GM19328 (cell line): ENCODE results near the gene PABPC1L2A.
"Not testable (repeated sequence)": the region's sequence is repeated elsewhere in the genome, so short reads cannot be mapped to it uniquely, and the experiment has no call there.

Experiments used
- ATAC-seq: cut with Tn5 transposase; IDR thresholded peaks from one replicate; pipeline ENCODE4 v1.9.1; 2021; ENCODE audit warnings: mild to moderate bottlenecking, moderate library complexity; ENCODE audit not compliant: unreplicated experiment

Gene PABPC1L2A

DNA sequence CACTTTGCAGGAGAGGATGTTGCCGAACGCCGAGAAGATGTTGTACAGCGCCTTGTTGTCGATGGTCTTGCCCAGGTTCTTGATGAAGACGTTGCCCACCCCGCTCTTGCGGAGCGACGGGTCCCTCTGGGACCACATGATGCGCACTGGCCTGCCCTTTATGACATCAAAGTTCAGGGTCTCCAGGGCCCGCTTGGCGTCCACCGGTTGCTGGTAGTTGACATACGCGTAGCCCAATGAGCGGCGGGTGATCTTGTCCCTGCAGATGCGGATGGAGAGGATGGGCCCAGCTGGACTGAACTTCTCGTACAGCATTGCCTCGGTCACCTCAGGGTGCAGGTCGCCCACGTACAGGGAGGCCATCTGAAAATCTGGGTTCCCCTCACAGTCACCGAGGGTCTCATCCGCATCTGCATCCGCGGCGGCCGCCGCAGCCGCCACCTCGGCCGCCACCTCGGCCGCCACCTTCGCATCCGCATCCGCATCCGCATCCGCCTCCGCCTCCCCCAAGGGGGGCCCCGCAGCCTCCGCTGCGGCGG lies at the start of gene PABPC1L2A:
TSS of gene PABPC1L2A (minus strand) at position 489 of the 539 bp plus-strand sequence. CDS start at position 363, 126 bp downstream.
- not testable (repeated sequence) for ATAC-seq

DNA sequence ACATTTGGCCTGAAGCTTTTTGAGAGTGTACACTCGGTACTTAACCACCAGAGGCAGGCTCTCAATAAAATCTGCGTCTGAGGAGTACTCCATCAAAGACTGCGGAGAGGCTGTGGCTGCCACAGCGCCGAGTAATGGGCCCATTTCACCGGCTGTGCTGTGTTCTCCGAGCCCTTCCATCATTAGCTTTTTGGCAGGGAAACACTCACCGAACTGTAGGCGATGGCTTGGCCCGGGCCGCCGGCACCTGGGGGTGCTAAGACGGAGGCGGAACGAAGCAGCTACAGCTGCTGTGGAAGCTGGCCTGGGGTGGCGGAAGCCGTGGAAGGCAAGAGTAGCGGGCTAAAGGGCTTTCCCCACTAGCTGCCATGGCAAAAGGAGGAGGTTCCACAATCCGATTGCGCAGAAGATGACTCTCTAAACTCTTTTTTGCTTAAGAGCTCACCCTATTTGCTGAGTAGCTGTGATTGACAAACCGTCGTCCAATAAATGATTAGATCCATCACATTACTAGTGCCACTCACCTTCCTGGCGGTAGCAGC lies 48.5 kb upstream of the PABPC1L2A start:
- ATAC-seq: no peak

DNA sequence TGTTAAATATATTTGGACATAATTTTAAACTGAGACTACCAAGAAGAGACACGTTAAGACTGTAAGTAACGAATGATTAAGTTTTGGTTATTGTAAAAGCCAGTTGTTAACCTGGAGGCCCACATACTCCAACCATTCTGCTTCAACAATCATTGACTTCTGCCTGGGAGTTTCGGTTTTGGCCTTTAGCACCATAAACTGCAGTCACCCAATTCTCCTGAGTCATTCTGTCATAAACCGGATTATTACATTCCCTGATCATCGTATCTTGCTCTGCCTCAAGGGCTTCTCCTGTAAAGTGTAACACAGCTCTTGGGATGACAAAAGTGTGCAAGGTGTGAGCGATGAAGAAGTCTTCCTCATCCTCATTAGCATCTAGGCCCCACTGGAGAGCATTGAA lies 46.9 kb upstream of the PABPC1L2A start:
- no peak for ATAC-seq

DNA sequence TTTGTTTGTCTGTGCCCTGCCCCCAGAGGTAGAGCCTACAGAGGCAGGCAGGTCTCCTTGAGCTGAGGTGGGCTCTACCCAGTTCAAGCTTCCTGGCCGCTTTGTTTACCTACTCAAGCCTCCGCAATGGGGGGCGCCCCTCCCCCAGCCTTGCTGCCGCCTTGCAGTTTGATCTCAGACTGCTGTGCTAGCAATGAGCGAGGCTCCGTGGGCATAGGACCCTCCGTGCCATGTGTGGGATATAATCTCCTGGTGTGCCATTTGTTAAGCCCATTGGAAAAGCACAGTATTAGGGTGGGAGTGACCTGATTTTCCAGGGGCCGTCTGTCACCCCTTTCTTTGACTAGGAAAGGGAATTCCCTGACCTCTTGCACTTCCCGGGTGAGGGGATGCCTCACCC lies 20.2 kb upstream of the PABPC1L2A start:
- ATAC-seq: not testable (repeated sequence)

DNA sequence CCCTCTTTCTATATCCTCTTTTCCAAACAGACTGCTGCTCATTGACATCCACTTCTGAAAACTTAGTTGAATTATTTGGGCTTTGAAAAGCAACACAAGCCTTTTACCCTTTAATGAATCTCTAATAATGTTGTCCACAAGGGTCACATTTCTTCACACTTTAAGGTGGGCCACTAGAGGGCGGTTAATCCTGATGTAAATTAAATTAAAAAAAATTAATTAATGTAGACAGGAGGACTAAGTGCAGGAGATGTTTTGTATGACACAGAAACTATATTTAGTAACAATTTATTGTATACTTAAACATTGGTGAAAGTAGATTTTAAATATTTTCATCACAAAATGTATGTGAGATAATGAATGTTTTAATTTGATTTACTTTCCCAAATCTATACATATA lies 7.5 kb upstream of the PABPC1L2A start:
- not testable (repeated sequence) for ATAC-seq

DNA sequence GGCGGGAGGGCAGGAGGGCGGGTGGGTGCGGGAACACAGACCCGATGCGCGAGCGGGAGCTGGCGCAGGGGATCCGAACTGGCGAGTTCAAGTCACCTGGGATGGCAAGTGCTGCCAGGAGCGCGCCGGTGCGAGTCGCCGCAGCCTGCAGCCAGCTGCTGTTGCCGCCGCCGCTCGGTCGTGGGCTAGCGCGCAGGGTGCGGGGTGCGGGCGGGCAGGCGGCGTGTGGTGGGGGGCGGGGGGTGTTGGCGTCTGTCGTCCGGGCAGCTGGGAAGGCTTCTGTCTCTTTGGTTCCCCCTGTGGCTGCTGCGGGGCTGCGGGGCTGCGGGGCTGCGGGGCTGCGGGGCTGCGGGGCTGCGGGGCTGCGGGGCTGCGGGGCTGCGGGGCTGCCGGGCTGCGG lies 572 bp upstream of the PABPC1L2A start:
- ATAC-seq: not testable (repeated sequence)

DNA sequence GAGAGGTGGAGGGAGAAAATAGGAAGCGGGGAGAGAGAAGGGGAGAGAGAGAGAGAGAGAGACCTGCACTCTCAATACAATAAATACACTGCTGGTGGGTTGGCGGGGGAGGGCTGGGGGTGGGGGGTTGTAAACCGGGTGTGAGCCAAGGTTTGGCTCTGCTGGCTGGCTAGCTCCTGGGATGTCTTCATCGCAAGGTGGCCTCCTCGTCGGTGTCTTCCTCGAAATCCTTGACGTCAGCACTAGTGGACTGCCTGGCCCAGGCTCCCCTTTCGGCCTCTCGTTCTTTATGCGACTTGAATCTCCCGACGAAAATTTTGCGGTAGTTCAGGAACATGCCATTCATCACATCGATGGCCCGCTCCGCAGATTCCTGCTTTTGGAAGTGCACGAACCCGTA lies 715 bp downstream of the PABPC1L2A start:
- not testable (repeated sequence) for ATAC-seq

DNA sequence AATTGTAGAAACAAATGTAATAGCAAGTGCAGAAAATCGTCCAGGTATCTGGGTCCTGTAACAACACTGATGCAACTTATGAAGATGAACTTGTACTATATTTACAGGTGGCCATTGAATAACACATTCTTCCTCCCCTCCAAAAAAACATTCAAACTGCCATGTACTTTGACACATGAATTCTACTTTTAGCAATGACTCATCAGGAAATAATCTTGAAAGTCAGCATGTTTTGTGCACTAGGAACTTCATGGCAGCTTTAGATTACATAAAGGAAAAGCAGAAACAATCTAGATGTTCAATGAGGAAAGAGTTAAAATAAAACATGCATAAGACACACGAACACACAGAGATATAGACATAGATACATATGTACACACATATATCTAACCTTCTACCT lies 2.5 kb downstream of the PABPC1L2A start:
- ATAC-seq: no peak

DNA sequence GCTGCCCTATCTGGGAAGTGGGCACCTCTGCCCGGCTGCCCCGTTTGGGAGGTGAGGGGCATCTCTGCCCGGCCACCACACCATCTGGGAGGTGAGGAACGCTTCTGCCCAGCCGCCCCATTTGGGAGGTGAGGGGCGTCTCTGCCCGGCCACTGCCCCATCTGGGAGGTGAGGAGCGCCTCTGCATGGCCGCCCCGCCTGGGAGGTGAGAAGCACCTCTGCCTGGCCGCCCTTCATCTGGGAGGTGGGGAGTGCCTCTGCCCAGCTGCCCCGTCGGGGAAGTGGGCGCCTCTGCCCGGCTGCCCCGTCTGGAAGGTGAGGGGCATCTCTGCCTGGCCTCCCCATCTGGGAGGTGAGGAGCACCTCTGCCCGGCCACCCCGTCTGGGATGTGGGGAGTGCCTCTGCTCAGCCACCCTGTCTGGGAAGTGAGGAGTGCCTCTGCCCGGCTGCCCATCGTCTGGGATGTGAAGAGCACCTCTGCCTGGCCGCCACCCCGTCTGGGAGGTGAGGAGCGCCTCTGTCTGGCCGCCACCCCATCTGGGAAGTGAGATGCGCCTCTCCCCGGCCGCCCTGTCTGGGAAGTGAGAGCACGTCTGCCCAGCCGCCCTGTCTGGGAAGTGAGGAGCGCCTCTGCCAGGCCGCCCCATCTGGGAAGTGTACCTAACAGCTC lies 9.8 kb downstream of the PABPC1L2A start:
- no peak for ATAC-seq

DNA sequence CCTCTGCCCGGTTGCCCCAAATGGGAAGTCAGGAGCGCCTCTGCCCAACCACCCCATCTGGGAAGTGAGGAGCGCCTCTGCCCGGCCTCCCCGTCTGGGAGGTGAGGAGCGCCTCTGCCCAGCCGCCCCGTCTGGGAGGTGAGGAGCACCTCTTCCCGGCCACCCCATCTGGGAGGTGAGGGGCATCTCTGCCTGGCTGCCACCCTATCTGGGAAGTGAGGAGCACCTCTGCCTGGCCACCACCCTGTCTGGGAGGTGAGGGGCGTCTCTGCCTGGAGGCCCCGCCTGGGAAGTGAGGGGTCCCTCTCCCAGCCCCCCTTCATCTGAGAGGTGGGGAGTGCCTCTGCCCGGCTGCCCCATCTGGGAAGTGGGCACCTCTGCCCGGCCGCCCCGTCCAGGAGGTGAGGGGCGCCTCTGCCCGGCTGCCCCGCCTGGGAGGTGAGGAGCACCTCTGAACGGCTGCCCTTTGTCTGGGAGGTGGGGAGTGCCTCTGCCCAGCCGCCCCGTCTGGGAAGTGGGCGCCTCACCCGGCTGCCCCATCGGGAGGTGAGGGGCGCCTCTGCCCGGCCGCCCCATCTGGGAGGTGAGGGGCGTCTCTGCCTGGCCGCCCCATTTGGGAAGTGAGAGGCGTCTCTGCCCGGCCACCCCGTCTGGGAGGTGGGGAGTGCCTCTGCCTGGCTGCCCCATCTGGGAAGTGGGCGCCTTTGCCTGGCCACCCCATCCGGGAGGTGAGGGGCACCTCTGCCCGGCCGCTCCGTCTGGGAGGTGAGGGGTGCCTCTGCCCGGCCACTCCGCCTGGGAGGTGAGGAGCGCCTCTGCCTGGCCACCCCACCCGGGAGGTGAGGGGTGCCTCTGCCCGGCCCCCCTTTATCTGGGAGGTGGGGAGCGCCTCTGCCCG lies 10.6 kb downstream of the PABPC1L2A start:
- ATAC-seq: no peak

DNA sequence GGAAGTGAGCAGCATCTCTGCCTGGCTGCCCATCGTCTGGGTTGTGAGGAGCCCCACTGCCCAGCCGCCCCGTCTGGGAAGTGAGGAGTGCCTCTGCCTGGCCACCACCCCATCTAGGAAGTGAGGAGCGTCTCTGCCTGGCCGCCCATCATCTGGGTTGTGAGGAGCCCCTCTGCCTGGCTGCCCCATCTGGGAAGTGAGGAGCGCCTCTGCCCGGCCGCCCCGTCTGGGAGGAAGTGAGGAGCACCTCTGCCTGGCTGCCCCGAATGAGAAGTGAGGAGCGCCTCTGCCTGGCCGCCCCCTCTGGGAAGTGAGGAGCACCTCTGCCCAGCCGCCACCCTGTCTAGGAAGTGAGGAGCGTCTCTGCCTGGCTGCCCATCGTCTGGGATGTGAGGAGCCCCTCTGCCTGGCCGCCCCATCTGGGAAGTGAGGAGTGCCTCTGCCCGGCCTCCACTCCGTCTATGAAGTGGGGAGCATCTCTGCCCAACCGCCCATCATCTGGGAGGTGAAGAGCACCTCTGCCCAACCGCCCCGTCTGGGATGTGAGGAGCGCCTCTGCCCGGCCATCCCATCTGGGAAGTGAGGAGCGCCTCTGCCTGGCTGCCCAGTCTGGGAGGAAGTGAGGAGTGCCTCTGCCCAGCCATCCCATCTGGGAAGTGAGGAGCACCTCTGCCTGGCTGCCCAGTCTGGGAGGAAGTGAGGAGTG lies 11.4 kb downstream of the PABPC1L2A start:
- not testable (repeated sequence) for ATAC-seq

DNA sequence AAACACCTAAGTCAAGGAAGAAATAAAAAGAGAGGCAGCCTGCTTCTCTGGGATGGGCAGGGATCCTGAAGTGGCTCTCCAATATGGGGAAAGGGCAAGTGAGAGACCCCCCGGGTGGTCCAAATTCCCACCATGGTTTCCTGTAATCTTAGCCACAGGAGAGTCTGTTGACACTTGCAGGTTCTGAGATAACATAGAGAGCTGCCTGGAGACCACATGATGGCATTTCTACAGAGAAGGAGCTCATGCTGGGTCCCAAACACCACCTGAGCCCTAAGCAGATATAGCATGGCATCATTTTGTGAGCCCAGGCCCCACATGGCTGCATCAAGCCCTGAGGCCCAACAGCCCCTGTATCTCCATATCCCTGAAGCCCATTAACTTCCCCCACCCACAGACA lies 50.4 kb downstream of the PABPC1L2A start:
- ATAC-seq: no peak
